AG08395 (cell line): ENCODE results near the gene TDP2.
"Not testable (repeated sequence)": the region's sequence is repeated elsewhere in the genome, so short reads cannot be mapped to it uniquely, and the experiment has no call there.

Experiments
- DNase-seq: peaks from one replicate; pipeline ENCODE4 v3.0.0; 2012; ENCODE audit warnings: mixed read lengths, low spot score

Gene TDP2

GRCh38 chr6:24648276-24648675, 18.4 kb downstream of the TDP2 start:
- DNase-seq, result no peak

DNA sequence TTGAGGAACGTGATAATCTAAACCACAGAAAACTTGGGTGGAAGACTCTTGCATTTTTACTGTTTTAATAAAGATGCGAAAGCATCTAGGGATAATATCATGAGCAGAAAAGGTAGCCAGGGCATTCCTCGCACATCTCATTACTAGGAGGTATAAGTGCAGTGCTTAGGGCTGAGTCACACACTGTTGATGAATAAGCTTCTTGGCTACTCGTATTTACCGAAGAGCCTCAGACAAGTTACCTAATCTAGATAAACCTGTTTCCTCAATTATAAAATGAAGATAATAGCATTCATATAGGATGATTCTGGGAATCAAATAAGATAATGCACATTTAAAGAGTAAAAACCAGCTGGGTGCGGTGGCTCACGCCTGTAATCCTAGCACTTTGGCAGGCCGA, 19.9 kb downstream of the TDP2 start:
- DNase-seq, result no peak

GRCh38 chr6:24644377-24644776, 22.3 kb downstream of the TDP2 start:
- no peak for DNase-seq

- no peak for DNase-seq
Measured at GRCh38 chr6:24643920-24644319, 22.8 kb downstream of the TDP2 start.

DNA sequence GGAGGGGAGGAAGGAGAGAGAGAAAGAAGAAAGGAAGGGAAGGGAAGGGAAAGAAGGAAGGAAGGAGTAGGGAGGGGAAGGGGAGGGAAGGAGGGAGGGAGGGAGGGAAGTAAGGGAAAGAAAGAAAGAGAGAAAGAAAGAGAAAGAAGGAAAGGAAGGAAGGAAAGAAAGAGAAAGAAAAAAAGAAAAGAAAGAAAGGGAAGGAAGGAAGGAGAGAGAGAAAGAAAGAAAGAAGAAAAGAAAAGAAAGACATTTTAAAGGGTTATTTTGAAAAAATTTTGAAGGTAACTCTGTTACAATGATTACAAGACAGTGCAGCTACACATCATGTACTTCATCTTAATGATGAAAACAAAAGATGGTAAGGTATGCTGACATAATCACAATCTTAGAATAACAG, 24.6 kb downstream of the TDP2 start:
- DNase-seq, result no peak

DNA sequence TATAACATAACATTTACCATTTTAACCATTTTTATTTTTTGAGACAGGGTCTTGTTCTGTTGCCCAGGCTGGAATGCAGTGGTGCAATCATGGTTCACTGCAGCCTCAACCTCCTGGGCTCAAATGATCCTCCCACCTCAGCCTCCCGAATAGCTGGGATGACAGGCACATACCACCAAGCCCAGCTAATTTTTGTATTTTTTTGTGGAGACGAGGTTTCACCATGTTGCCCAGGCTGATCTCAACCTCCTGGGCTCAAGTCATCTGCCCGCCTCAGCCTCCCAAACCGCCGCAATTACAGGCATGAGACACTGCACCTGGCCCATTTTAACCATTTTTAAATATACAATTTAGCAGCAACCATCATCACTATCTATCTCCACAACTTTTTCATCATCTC, 26.1 kb downstream of the TDP2 start:
- not testable (repeated sequence) for DNase-seq

DNA sequence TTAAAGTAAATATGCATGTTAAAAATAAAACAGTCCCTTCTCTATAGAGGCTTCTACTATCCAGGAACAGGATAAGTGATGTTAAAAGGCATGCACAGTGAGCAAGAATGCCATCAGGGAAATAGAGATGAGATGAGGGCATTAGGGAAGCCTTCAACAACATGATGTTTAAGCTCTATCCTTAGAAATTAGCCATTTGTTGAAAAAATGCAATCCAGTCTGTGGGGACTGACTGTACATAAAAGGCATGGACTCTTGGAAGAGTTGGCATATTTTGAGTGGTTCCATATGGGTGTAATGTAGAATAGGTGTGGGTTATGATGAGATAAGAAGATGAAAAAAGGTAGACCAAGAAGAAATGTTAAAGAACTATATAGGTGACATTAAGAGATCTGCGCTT, 26.5 kb downstream of the TDP2 start:
- DNase-seq, result no peak

DNA sequence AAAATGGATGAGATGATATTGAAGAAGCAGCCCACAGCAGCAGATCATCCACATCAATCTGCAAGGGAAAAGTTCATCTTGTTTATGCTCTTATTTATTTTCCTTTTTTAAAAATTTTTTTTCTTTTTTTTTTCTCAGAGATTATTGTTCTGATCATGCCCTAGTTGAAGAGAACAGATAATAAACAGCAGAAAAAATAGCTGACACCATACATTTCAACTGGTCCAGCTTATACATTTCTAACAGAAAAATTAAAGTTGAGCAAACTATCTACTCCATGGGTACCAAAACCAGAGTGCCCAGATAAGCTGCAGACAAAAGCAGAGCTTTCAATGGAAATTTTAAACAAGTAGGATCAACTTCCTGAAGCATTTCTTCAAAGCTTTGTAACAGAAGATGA, 30.0 kb downstream of the TDP2 start:
- no peak for DNase-seq

- no peak for DNase-seq
Measured at GRCh38 chr6:24632573-24632972, 34.1 kb downstream of the TDP2 start.

- DNase-seq, result no peak
Measured at GRCh38 chr6:24631671-24632070, 35.0 kb downstream of the TDP2 start.

- DNase-seq, result no peak
Measured at GRCh38 chr6:24630856-24631505, 35.7 kb downstream of the TDP2 start.

GRCh38 chr6:24621626-24622289, 44.9 kb downstream of the TDP2 start:
- DNase-seq, result no peak

DNA sequence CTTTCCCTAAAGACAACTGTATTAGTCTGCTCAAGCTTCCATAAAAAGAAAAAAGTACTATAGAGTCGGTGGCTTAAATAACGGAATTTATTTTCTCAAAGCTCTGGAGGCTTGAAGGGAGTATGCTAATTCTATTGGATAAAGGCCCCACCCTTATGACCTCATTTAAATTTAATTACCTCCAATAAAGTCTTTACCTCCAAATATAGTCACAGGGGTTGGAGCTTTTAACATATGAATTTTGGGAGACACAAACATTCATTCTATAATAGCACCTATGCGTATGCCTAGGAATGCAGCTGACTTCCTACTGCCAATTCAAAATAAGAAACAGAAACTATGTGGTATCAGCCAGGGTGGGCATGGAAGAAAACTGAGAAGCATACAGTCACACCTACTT, 46.1 kb downstream of the TDP2 start:
- DNase-seq, result no peak

DNA sequence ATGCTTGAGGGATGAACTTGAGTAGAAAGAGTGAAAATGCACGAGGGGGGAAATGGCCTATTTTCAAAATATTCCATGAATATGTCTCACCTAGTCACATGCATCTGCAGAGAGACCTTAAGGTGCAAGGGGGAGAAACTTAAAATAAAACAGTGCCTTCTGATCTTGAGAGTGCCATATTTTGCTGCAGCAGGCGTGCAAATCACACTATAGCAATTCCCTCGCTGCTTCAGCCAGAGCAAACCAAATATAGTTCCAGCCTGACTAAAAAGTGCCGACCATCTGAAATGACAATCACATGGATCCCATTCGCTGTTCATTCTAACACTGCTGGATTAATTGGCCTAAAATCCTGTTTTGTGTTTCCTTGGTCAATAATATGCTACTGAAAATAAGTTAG, 47.0 kb downstream of the TDP2 start:
- no peak for DNase-seq

GRCh38 chr6:24614648-24615047, 52.1 kb downstream of the TDP2 start:
- no peak for DNase-seq

DNA sequence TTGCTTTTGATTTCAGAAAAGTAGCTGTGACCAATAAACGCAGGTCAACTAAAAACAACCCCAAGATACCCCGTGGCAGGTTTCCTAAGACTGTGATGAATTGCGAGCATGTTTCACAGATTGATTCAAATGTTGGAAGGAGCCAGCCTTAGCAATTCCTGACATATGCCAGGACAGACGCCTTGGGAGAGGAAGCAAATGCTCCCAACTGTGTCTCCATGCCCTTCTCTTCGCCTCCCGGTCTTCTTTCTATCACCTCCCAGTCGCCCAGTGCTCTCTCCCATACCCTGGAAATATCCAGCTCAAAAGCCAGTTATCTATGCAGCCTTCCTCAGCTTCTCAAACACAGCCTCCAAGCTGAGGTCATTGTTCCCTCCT, 52.7 kb downstream of the TDP2 start:
- no peak for DNase-seq

- no peak for DNase-seq
Measured at GRCh38 chr6:24613361-24614042, 53.2 kb downstream of the TDP2 start.

GRCh38 chr6:24610672-24611071, 56.0 kb downstream of the TDP2 start:
- no peak for DNase-seq

DNA sequence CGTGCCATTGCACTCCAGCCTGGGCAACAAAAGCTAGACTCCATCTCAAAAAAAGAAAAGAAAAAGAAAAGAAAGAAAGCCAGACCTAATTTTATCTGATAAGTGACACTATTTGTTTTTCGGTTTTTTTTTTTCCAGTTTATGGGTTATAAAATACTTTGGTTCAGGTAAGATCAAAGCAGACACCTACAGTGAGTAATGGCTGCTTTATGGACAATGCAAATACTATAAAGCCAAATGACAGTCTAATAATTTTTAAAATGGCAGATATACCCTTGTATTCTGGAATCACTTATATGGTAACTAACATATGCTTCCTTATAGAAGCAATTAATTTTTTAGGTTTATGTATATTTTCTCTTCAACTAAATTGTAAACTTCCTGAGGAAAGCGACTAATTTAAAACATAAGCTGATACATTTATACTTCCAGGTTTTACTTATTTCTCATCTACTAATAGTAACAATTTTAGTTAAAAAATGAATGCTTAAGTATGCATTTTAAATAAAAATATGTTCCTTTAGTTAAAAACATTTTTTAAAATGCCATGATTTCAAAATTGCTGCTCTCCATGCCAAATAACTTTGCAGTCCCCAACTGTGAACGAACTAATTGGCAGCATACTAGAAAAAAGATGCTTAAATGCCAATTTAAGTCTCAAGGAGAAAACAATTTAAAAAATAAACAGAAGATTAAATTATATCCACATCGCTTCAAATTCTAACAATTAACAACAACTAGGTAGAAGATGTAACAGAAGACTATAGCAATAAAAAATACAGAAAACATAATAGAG, 59.2 kb downstream of the TDP2 start:
- DNase-seq, result no peak

DNA sequence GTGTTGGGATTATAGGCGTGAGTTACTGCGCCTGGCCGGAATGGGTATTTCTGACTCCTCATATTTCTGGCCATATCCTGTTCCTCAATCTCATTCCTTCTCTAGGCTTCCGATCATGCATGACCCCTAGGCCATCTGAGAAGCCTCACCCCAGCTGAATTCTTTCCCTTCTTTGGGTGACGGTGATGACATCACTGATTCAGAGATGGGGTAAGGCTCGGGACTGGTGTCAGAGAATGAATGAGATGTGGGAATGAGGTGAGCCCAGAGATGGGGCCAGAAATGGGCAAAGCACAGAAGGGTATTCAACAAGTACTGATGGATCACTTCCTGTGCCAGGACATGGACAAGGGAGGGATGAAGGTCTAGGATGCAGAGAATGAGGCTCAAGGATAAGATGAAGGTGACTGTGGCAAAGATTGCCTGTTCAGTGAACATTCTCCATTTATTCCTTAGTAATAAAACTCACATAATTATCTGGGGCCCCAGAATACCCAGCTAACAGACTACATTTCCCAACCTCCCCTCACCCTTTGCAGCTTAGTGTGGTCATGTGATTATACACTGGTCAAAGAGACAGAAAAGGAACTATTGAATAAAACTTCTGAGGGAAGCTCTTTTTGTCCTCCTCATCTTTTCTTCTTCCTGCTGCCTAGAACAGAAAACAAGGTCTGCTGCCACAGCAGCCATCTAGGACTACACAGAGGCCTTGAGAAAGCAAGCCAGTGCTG, 60.3 kb downstream of the TDP2 start:
- DNase-seq, result no peak

GRCh38 chr6:24603241-24603640, 63.5 kb downstream of the TDP2 start:
- no peak for DNase-seq

DNA sequence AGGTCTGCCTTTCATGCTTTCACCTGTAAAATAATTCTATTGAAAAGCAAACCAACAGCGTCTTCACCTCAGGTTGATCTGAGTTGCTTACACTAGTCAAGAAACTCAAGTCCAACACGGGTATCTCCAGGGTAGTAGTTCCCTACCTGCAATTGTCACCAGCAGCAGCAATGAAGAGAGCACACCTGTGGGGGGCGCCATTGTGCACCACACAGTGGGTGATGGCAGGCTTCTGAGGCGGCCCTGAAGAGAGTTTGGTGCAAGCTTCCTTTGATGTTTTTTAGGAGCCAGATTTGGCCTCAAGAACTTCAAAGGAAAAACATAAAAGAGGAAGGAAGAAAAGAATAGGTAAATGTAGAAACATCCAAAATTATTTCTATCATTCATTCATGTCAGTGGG, 65.8 kb downstream of the TDP2 start:
- no peak for DNase-seq
